HEK293 (cell line): Measurements from ENCODE around the gene GTF2F2.

Experiments
- CTCF ChIA-PET: fragments of 350-600 bp; formaldehyde crosslinking; extraction: SDS; loops from one replicate; lab custom pipeline; 2021; ENCODE audit warnings: antibody characterized with exemption; lab: Yijun Ruan, JAX
- POLR2A ChIA-PET: fragments of 300-600 bp; formaldehyde crosslinking; extraction: SDS; loops from one replicate; lab custom pipeline; 2020; ENCODE audit warnings: antibody characterized with exemption, inconsistent platforms; lab: Yijun Ruan, JAX
- H3K27ac ChIP-seq: fragments of 200-500 bp; sonication (Bioruptor generic); 2 replicates; pipeline ENCODE4 v1.5.1; 2014; ENCODE audit warnings: low read depth, low read length, control low read depth, inconsistent platforms; ENCODE audit errors: extremely low read depth
- H3K36me3 ChIP-seq, 2 experiments: fragments of 200-500 bp in 1 of 2; sonication (Bioruptor generic) in 1 of 2; 1 replicate in 1 of 2; 2 replicates in 1 of 2; pipeline ENCODE4 v1.5.1; 2014 to 2017; ENCODE audit warnings: inconsistent platforms in 2 of 2, low read length in 2 of 2; ENCODE audit not compliant: control insufficient read depth in 2 of 2, insufficient read depth in 1 of 2
- H3K4me1 ChIP-seq: fragments of 200-500 bp; sonication (Bioruptor generic); 2 replicates; pipeline ENCODE4 v1.5.1; 2014; ENCODE audit warnings: mild to moderate bottlenecking, low read length, inconsistent platforms; ENCODE audit not compliant: control insufficient read depth, insufficient read depth
- H3K4me3 ChIP-seq: 2 replicates; pipeline ENCODE4 v1.5.1; 2011; ENCODE audit warnings: low read depth, mild to moderate bottlenecking, control low read depth, low read length, moderate library complexity
- H3K9me3 ChIP-seq: fragments of 200-500 bp; sonication (Bioruptor generic); 2 replicates; pipeline ENCODE4 v1.5.1; 2014; ENCODE audit warnings: low read depth, low read length, inconsistent platforms; ENCODE audit not compliant: control insufficient read depth, insufficient read depth
- KLF8 ChIP-seq: fragments of 450-650 bp; formaldehyde crosslinking; IDR thresholded peaks from 2 replicates; pipeline ENCODE4 v1.5.1; 2016; ENCODE audit warnings: missing biosample characterization, missing genetic modification characterization
- PRDM10 ChIP-seq: fragments of 450-650 bp; formaldehyde crosslinking; IDR thresholded peaks from 2 replicates; pipeline ENCODE4 v1.5.1; 2016; ENCODE audit warnings: missing biosample characterization, missing genetic modification characterization
- ZBTB10 ChIP-seq: fragments of 450-650 bp; formaldehyde crosslinking; IDR thresholded peaks from 2 replicates; pipeline ENCODE4 v1.5.1; 2016; ENCODE audit warnings: missing biosample characterization, missing genetic modification characterization
- ZNF133 ChIP-seq: fragments of 450-650 bp; formaldehyde crosslinking; IDR thresholded peaks from 2 replicates; pipeline ENCODE4 v1.5.1; 2016; ENCODE audit warnings: missing biosample characterization, missing genetic modification characterization
- ZNF248 ChIP-seq: fragments of 450-650 bp; formaldehyde crosslinking; IDR thresholded peaks from 2 replicates; pipeline ENCODE4 v1.5.1; 2017; ENCODE audit warnings: missing biosample characterization, missing genetic modification characterization
- ZNF266 ChIP-seq: fragments of 450-650 bp; formaldehyde crosslinking; IDR thresholded peaks from 2 replicates; pipeline ENCODE4 v1.5.1; 2016; ENCODE audit warnings: missing biosample characterization, missing genetic modification characterization, low read depth
- ZNF350 ChIP-seq: fragments of 450-650 bp; formaldehyde crosslinking; IDR thresholded peaks from 2 replicates; pipeline ENCODE4 v1.5.0; 2017; ENCODE audit warnings: missing biosample characterization, mild to moderate bottlenecking, missing genetic modification characterization
- ZNF529 ChIP-seq: fragments of 450-650 bp; formaldehyde crosslinking; IDR thresholded peaks from 2 replicates; pipeline ENCODE4 v1.5.1; 2017; ENCODE audit warnings: missing genetic modification characterization, missing biosample characterization; ENCODE audit not compliant: insufficient replicate concordance
- ZNF555 ChIP-seq: fragments of 450-650 bp; formaldehyde crosslinking; conservative IDR thresholded peaks from 2 replicates; pipeline ENCODE4 v1.5.1; 2017; ENCODE audit warnings: missing biosample characterization, mild to moderate bottlenecking, missing genetic modification characterization, inconsistent platforms
- ZNF677 ChIP-seq: fragments of 450-650 bp; IDR thresholded peaks from 2 replicates; pipeline ENCODE4 v1.5.0; 2018; ENCODE audit warnings: missing biosample characterization, mild to moderate bottlenecking, missing genetic modification characterization, moderate library complexity
- ZNF768 ChIP-seq: fragments of 450-650 bp; formaldehyde crosslinking; IDR thresholded peaks from 2 replicates; pipeline ENCODE4 v1.5.1; 2018; ENCODE audit warnings: missing biosample characterization, mild to moderate bottlenecking, missing genetic modification characterization
- ZSCAN16 ChIP-seq: fragments of 450-650 bp; formaldehyde crosslinking; IDR thresholded peaks from 2 replicates; pipeline ENCODE4 v1.5.1; 2016; ENCODE audit warnings: missing biosample characterization, missing genetic modification characterization
- TF ChIP-seq, protein P1 (sequence below): fragments of 450-650 bp; formaldehyde crosslinking; conservative IDR thresholded peaks from 2 replicates; pipeline ENCODE4 v1.5.1; 2016; ENCODE audit warnings: low read depth, missing biosample characterization, missing genetic modification characterization

Gene GTF2F2

DNA sequence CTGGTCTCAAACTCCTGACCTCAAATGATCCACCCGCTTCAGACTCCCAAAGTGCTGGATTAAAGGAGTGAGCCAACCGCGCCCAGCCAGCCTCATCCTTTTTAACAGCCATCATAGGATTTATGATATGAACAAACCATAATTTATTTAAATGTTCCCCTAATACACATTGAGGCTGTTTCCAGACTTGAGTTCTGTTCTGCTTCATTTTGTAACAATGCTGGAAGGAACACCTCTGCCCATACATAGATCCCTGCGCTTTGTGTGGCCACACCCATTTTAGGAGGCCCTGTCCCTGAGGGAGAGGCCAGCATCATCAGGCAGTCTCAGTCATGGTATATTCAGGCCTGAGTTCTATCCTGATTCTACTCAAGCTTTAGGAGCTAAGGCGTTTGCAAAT lies 184.8 kb downstream of the GTF2F2 start:
- no peaks in the 10 kb centered on the region for H3K9me3 ChIP-seq
- POLR2A ChIA-PET = no interaction called here

More for the DNA sequence above, 184.8 kb downstream of the GTF2F2 start:
- H3K27ac ChIP-seq = no peak overlapping the region
- TF ChIP-seq ZNF266 (no peak), ZSCAN16 (no peak), ZNF248 (no peak), ZNF350 (tag by site-specific recombination) (no peak), ZBTB10 (tag by site-specific recombination) (no peak), ZNF768 (tag by site-specific recombination) (no peak), KLF8 (tag by site-specific recombination) (no peak), PRDM10 (tag by site-specific recombination) (no peak), ZNF133 (tag by site-specific recombination) (no peak), ZNF529 (no peak), ZNF677 (tag by site-specific recombination) (no peak), ZNF555 (tag by site-specific recombination) (no peak)
- TF ChIP-seq, protein P1, sequence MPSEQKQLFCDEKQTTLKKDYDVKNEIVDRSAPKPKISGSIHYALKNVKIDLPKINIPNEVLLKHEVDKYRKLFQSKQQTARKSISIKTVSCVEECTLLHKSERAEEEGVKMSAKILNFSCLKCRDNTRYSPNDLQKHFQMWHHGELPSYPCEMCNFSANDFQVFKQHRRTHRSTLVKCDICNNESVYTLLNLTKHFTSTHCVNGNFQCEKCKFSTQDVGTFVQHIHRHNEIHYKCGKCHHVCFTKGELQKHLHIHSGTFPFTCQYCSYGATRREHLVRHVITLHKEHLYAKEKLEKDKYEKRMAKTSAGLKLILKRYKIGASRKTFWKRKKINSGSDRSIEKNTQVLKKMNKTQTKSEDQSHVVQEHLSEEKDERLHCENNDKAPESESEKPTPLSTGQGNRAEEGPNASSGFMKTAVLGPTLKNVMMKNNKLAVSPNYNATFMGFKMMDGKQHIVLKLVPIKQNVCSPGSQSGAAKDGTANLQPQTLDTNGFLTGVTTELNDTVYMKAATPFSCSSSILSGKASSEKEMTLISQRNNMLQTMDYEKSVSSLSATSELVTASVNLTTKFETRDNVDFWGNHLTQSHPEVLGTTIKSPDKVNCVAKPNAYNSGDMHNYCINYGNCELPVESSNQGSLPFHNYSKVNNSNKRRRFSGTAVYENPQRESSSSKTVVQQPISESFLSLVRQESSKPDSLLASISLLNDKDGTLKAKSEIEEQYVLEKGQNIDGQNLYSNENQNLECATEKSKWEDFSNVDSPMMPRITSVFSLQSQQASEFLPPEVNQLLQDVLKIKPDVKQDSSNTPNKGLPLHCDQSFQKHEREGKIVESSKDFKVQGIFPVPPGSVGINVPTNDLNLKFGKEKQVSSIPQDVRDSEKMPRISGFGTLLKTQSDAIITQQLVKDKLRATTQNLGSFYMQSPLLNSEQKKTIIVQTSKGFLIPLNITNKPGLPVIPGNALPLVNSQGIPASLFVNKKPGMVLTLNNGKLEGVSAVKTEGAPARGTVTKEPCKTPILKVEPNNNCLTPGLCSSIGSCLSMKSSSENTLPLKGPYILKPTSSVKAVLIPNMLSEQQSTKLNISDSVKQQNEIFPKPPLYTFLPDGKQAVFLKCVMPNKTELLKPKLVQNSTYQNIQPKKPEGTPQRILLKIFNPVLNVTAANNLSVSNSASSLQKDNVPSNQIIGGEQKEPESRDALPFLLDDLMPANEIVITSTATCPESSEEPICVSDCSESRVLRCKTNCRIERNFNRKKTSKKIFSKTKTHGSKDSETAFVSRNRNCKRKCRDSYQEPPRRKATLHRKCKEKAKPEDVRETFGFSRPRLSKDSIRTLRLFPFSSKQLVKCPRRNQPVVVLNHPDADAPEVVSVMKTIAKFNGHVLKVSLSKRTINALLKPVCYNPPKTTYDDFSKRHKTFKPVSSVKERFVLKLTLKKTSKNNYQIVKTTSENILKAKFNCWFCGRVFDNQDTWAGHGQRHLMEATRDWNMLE (tag by site-specific recombination) = no peak
- no peaks in the 10 kb centered on the region; the same call in 1 of the 2 replicates for H3K4me1 ChIP-seq
- H3K36me3 ChIP-seq = no peaks in the 10 kb centered on the region
- CTCF ChIA-PET = no interaction called here
- H3K4me3 ChIP-seq = no peak overlapping the region
